ENCODE measurements around the gene HS1BP3.

GRCh38 chr2:20643826-20644225, 7.1 kb downstream of the HS1BP3 start:
- TF ChIP-seq CTCF (IDR thresholded peaks at IDR 0.05; ENCODE audit: insufficient read depth, low read length, poor library complexity, severe bottlenecking) (no peak), EZH2phosphoT487 (conservative IDR thresholded peaks at IDR 0.05; ENCODE audit: low read length) (no peak)
